ENCODE data around the gene KIF27.
A peak's percentile ranks its signal among the peaks of the same experiment; 100 is the strongest.

KIF27 gene

GRCh38 chr9:83920927-83921707 is at the start of gene KIF27:
Gene KIF27 (minus strand): TSS chr9:83921432. CDS start chr9:83915591, 5,841 bp downstream.
- peak; percentile 99 for DNase-seq (ENCODE audit: low read depth)
- TF ChIP-seq, protein P1, sequence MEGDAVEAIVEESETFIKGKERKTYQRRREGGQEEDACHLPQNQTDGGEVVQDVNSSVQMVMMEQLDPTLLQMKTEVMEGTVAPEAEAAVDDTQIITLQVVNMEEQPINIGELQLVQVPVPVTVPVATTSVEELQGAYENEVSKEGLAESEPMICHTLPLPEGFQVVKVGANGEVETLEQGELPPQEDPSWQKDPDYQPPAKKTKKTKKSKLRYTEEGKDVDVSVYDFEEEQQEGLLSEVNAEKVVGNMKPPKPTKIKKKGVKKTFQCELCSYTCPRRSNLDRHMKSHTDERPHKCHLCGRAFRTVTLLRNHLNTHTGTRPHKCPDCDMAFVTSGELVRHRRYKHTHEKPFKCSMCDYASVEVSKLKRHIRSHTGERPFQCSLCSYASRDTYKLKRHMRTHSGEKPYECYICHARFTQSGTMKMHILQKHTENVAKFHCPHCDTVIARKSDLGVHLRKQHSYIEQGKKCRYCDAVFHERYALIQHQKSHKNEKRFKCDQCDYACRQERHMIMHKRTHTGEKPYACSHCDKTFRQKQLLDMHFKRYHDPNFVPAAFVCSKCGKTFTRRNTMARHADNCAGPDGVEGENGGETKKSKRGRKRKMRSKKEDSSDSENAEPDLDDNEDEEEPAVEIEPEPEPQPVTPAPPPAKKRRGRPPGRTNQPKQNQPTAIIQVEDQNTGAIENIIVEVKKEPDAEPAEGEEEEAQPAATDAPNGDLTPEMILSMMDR (IDR thresholded peaks at IDR 0.05; ENCODE audit: insufficient read depth, low read depth, low read length, missing control alignments): peak; percentile 2
- H3K4me3 ChIP-seq (ENCODE audit: low read depth, low read length): peak within 1 kb of the TSS; percentile 72

DNA sequence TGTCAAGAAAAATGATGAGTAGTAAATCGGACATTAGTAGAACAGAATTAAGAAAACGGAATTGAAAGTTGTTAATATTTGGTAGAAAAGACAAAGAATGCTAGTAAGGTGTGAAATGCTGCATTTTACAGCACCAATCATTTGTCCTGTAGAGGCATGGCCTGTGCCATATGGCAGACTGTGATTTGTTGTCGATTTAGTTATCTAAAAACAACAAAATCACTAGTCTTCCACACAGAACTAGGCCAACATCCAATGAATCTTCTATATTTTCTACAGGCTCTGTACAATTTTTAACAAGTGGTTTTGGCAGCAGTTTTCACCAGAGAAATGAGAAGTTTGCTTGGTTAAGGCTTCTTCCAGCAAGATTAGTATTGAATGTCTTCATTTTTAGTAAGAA is 48.4 kb upstream of the KIF27 start:
- DNase-seq (ENCODE audit: low read depth): no peak
- no peak overlapping the region for H3K4me3 ChIP-seq (ENCODE audit: low read depth, low read length)
- TF ChIP-seq, protein P1 (IDR thresholded peaks at IDR 0.05; ENCODE audit: insufficient read depth, low read depth, low read length, missing control alignments): no peak

DNA sequence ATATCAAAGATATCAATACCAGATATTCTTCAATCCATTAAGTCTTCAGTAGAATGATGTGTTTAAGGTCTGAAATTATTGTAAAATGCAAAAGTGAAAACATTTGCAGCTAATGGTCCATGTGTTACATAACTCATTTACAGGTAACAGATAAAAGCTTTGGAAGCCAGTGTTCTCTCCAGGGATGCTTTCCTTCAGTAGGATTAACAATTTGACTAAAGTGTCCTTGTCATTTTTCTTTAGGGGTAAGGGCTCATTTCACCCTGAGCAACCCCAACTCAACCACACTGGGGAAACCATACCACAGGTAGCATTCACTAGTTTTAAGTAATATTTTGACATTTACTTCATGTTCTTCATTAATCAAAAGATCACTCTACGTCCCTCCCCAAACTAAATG is 45.8 kb upstream of the KIF27 start:
- no peak for DNase-seq (ENCODE audit: low read depth)
- no peak overlapping the region for H3K4me3 ChIP-seq (ENCODE audit: low read depth, low read length)
- TF ChIP-seq, protein P1 (IDR thresholded peaks at IDR 0.05; ENCODE audit: insufficient read depth, low read depth, low read length, missing control alignments): no peak

DNA sequence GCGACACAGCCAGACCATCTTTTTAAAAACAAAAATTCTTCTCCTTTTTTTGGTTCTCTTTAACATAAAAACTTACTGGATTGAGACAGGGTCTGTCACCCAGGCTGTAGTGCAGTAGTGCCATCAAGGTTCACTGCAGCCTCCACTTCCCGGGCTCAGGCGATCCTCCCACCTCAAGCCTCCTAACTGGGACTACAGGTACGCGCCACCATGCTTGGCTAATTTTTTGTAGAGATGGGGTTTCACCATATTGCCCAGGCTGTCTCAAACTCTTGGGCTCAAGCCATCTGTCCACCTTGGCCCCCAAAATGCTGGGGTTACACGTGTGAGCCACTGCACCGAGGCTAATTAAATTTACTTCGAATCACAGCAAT is 45.0 kb upstream of the KIF27 start:
- peak; percentile 18 for DNase-seq (ENCODE audit: low read depth)
- TF ChIP-seq, protein P1 (IDR thresholded peaks at IDR 0.05; ENCODE audit: insufficient read depth, low read depth, low read length, missing control alignments): no peak
- H3K4me3 ChIP-seq (ENCODE audit: low read depth, low read length): no peak overlapping the region

DNA sequence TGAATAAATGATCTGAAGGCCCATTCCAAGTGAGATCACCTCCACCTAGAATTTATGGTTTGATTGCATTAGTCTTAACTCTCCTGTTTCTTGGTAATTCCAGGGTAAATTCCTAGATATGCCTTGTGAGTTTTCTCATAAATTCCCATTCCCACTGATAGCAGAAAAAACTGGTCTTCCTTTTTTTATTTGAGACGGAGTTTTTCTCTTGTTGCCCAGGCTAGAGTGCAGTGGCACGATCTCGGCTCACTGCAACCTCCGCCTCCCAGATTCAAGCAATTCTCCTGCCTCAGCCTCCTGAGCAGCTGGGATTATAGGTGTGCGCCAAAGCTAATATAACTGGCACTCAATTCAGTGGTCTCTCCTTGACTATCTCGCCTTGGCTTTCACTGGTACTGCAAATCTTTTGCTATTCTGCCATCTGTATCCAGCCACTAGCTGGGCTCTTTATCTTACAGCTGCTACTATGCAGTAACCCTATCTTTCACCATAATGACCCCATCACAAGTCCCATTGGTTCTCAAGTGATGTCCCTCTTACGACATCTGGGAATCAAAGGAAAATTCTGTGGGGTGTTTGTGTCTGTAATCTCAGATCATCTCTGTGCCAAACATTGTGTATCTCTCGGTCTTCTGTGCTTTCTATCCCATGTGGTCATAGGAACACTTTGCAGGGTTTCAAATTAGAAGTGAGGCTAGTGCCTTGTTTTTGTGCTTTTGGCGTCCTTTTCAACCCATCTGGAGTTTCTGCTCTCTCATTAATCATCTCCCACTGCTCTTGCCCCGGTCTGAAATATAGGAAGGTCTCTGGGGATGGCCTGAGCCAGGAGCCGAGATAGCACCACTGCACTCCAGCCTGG is 44.3 kb upstream of the KIF27 start:
- TF ChIP-seq, protein P1 (IDR thresholded peaks at IDR 0.05; ENCODE audit: insufficient read depth, low read depth, low read length, missing control alignments): no peak
- DNase-seq (ENCODE audit: low read depth): peak; percentile 34
- H3K4me3 ChIP-seq (ENCODE audit: low read depth, low read length): no peak overlapping the region

GRCh38 chr9:83964973-83965349 is 43.7 kb upstream of the KIF27 start:
- H3K4me3 ChIP-seq (ENCODE audit: low read depth, low read length): no peak overlapping the region
- TF ChIP-seq, protein P1 (IDR thresholded peaks at IDR 0.05; ENCODE audit: insufficient read depth, low read depth, low read length, missing control alignments): no peak
- DNase-seq (ENCODE audit: low read depth): peak; percentile 39

Measured in GM12865 (cell line).